B cell (primary cell): ENCODE measurements around the gene MUC6. TPM values are rescaled to one million over a fixed set of nuclear protein-coding genes. Genes with fewer than 3 reads are reported as not detected.

Experiments
- ATAC-seq: fragments of 200-7000 bp; cut with Tn5 transposase; one replicate; pipeline ENCODE4 v1.10.0; 2021; ENCODE audit warnings: low read depth, mild to moderate bottlenecking, moderate number of reproducible peaks, moderate library complexity
- CTCF ChIA-PET: fragments of 350-600 bp; sonication (Branson Sonifier 250); formaldehyde crosslinking; loops from one replicate; lab custom pipeline; 2021; ENCODE audit warnings: antibody characterized with exemption, inconsistent platforms; lab: Charles Lee
- POLR2A ChIA-PET: fragments of 350-600 bp; sonication (Branson Sonifier 250); formaldehyde crosslinking; loops from one replicate; lab custom pipeline; 2021; ENCODE audit warnings: antibody characterized with exemption; lab: Charles Lee
- DNase-seq: peaks from one replicate; pipeline ENCODE4 v3.0.0; 2013
- H2AFZ ChIP-seq: 2 replicates; pipeline ENCODE4 v1.6.1; 2012; ENCODE audit warnings: mild to moderate bottlenecking, low read depth, low read length; ENCODE audit not compliant: insufficient read depth, poor library complexity, severe bottlenecking
- H3K27ac ChIP-seq, 2 donors: 1 replicate in 1 of 2; 2 replicates in 1 of 2; pipeline ENCODE4 v1.5.1; 2012 to 2013; ENCODE audit warnings: low read length in 2 of 2, mild to moderate bottlenecking in 2 of 2, moderate library complexity in 1 of 2
- H3K27me3 ChIP-seq, 4 experiments: fragments of 200-600 bp in 1 of 4; sonication (generic) in 1 of 4; replicated peaks in 1 of 4; 1 replicate in 2 of 4; 2 replicates in 2 of 4; pipeline versions ENCODE4 v1.6.1 to v1.7.0; 2013 to 2016; ENCODE audit warnings: low read length in 3 of 4, mild to moderate bottlenecking in 2 of 4, mixed read lengths in 1 of 4, moderate library complexity in 1 of 4; ENCODE audit not compliant: insufficient read depth in 4 of 4, control insufficient read depth in 3 of 4; ENCODE audit errors: control extremely low read depth in 1 of 4
- H3K36me3 ChIP-seq, 2 experiments: replicated peaks in 1 of 2; 1 replicate in 1 of 2; 2 replicates in 1 of 2; pipeline versions ENCODE4 v1.6.1 to v1.7.1; 2013; ENCODE audit warnings: low read length in 1 of 2; ENCODE audit not compliant: insufficient read depth in 2 of 2, control insufficient read depth in 1 of 2; ENCODE audit errors: control extremely low read depth in 1 of 2, extremely low read depth in 1 of 2
- H3K4me1 ChIP-seq, 2 donors: fragments of 200-600 bp in 1 of 2; sonication (generic) in 1 of 2; 1 replicate in 1 of 2; 2 replicates in 1 of 2; pipeline versions ENCODE4 v1.5.1 to v1.6.1; 2013 to 2017; ENCODE audit warnings: low read length in 2 of 2; ENCODE audit not compliant: control insufficient read depth in 2 of 2, insufficient read depth in 2 of 2
- H3K4me2 ChIP-seq: replicated peaks from 2 replicates; pipeline ENCODE3; 2012; ENCODE audit warnings: mild to moderate bottlenecking, low read depth, low read length; ENCODE audit not compliant: poor library complexity, severe bottlenecking
- H3K4me3 ChIP-seq, 5 experiments: fragments of 200-600 bp in 1 of 5; sonication (generic) in 1 of 5; 1 replicate in 3 of 5; 2 replicates in 2 of 5; pipeline versions ENCODE4 v1.5.1 to v1.7.0; 2011 to 2016; ENCODE audit warnings: low read length in 4 of 5, mild to moderate bottlenecking in 4 of 5, low read depth in 2 of 5, control low read depth in 1 of 5, moderate library complexity in 1 of 5; ENCODE audit not compliant: insufficient read depth in 1 of 5; ENCODE audit errors: control extremely low read depth in 1 of 5, extremely low read depth in 1 of 5
- H3K79me2 ChIP-seq: fragments of 200-600 bp; sonication (generic); one replicate; pipeline ENCODE4 v1.6.0; 2016; ENCODE audit warnings: low read length; ENCODE audit not compliant: control insufficient read depth, insufficient read depth
- H3K9ac ChIP-seq: fragments of 200-600 bp; sonication (generic); 2 replicates; pipeline ENCODE4 v1.6.1; 2017; ENCODE audit warnings: mild to moderate bottlenecking, low read length, moderate library complexity
- H3K9me3 ChIP-seq, 3 donors: one replicate each; pipeline versions ENCODE4 v1.6.1 to v1.7.1; 2013; ENCODE audit warnings: low read length in 2 of 3; ENCODE audit not compliant: control insufficient read depth in 2 of 3, insufficient read depth in 1 of 3; ENCODE audit errors: control extremely low read depth in 1 of 3
- H4K20me1 ChIP-seq: 2 replicates; pipeline ENCODE4 v1.6.0; 2012; ENCODE audit warnings: mild to moderate bottlenecking, low read length; ENCODE audit not compliant: insufficient read depth, control insufficient read depth, poor library complexity, severe bottlenecking
- H3K27ac Mint-ChIP-seq: one replicate; pipeline ENCODE4 v1.8.0; 2021; ENCODE audit warnings: mixed read lengths
- H3K27me3 Mint-ChIP-seq: one replicate; pipeline ENCODE4 v1.8.0; 2021; ENCODE audit warnings: mixed read lengths
- H3K4me1 Mint-ChIP-seq: one replicate; pipeline ENCODE4 v1.8.0; 2021; ENCODE audit warnings: mixed read lengths
- H3K4me3 Mint-ChIP-seq: one replicate; pipeline ENCODE4 v1.8.0; 2021; ENCODE audit warnings: mixed read lengths
- H3K9me3 Mint-ChIP-seq: one replicate; pipeline ENCODE4 v1.8.0; 2022; ENCODE audit warnings: mixed read lengths; ENCODE audit not compliant: insufficient read depth
- EZH2 ChIP-seq: IDR thresholded peaks from 2 replicates; pipeline ENCODE4 v1.6.1; 2012; ENCODE audit warnings: borderline replicate concordance, low read depth, mild to moderate bottlenecking, moderate library complexity, low read length; ENCODE audit not compliant: insufficient read depth, poor library complexity, severe bottlenecking
- WGBS: methylation state at CpG from one replicate; pipeline ENCODE4 v1.1.5; 2013; ENCODE audit warnings: missing lambda C conversion rate; ENCODE audit not compliant: insufficient coverage; 5-methylcytosine and 5-hydroxymethylcytosine counted together
- intact Hi-C: fragments of 100-400 bp; cut with micrococcal nuclease; formaldehyde crosslinking; loops from one replicate; pipeline ENCODE4 v1.10.0; 2022
- polyA plus RNA-seq: library from polyadenylated mRNA; depleted of rRNA; stranded (reverse); fragments of >200 nt; gene quantifications from 2 replicates; pipeline ENCODE4 v1.2.3, GENCODE V29; 2012
- total RNA-seq, 2 donors: library from RNA; stranded (reverse); fragments of 120-200 nt in 1 of 2; gene quantifications; 1 replicate in 1 of 2; 2 replicates in 1 of 2; pipeline versions ENCODE4 v1.2.3 to v1.2.4, GENCODE V29; 2013 to 2022
- TF ChIP-seq, protein P1 (sequence below): fragments of 200-600 bp; IDR thresholded peaks from one replicate; pipeline ENCODE4 v1.8.0; 2022; ENCODE audit warnings: antibody characterized with exemption, mild to moderate bottlenecking

MUC6 gene
- total and polyA plus RNA-seq, 2 donors (not counting 1 experiment from before 2014, with no cell fraction given), result not detected

DNA sequence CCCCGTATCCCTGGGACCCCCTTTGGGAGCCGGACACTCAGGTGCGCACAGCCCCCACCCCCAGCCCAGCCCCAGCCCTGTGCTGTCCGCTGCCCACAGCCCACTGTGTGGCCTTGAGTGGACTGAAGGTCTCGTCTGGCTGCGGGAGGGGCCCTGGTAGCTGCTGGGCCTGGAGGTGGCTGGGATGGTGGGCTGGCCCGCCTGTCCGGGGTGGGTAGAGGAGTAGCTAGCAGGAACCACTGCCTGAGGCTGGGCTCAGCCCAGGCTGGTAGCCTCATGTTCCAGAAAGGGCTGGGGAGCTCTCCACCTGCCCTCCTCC lies 4.6 kb upstream of the MUC6 start:
- Histone ChIP-seq H3K4me3 (no peak overlapping the region), H3K4me2 (no peak overlapping the region), H3K4me1 (no peaks in the 10 kb centered on the region), H3K9ac (no peak overlapping the region), H3K9me3 (no peaks in the 10 kb centered on the region), H3K27ac (no peak overlapping the region), H3K79me2 (no peaks in the 10 kb centered on the region), H3K36me3 (no peaks in the 10 kb centered on the region), H3K27me3 (no peaks in the 10 kb centered on the region), H4K20me1 (no peaks in the 10 kb centered on the region), H2AFZ (no peak overlapping the region)
- intact Hi-C loops, result no loop called here
- Mint-ChIP-seq H3K9me3 (no peaks in the 10 kb centered on the region), H3K27ac (no peak overlapping the region), H3K4me3 (no peak overlapping the region), H3K27me3 (peaks cover 3% of the 10 kb centered on the region), H3K4me1 (no peaks in the 10 kb centered on the region)
- POLR2A ChIA-PET, result no interaction called here
- TF ChIP-seq, protein P1, sequence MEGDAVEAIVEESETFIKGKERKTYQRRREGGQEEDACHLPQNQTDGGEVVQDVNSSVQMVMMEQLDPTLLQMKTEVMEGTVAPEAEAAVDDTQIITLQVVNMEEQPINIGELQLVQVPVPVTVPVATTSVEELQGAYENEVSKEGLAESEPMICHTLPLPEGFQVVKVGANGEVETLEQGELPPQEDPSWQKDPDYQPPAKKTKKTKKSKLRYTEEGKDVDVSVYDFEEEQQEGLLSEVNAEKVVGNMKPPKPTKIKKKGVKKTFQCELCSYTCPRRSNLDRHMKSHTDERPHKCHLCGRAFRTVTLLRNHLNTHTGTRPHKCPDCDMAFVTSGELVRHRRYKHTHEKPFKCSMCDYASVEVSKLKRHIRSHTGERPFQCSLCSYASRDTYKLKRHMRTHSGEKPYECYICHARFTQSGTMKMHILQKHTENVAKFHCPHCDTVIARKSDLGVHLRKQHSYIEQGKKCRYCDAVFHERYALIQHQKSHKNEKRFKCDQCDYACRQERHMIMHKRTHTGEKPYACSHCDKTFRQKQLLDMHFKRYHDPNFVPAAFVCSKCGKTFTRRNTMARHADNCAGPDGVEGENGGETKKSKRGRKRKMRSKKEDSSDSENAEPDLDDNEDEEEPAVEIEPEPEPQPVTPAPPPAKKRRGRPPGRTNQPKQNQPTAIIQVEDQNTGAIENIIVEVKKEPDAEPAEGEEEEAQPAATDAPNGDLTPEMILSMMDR, result no peak
- no peak for TF ChIP-seq EZH2
- CTCF ChIA-PET, result no interaction called here
- ATAC-seq, result no peak
- 80% methylated on average over 8 of the region's 8 CpGs for WGBS
- DNase-seq, result no peak

DNA sequence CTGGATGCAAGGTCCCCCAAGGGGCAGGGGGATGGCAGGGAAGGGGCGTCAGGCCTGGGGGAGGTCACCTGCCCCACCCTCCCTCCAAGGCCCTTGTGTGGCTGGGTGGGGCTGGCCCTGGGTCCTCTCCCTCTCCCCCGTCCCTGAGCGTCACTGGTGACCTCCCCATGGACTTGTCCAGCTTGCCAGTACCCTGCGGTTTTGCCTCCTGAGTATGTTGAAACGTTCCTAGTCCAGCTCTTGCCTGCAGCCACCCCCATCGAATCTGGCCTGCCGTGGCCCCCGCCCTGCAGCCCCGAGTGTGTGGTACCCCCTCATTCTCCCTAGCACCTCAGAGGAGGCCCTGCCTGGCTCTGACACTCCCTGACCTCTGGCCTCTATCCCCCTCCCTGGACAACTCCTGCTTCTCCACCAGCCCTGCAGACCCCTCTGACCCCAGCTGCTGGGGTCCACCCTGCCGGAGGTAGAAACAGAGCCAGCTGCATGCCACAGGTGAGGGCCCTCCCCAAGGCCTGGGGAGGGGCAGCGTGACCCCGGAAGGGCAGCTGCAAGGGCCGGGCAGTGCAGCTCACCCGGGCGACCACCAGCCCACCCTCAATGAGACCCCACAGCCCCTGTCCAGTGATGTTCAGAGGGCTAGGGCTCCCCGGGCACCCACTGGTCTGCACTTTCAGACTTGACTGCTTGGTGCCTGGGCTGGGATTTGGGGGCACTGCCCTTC lies 4.1 kb upstream of the MUC6 start:
- ChIA-PET CTCF (no interaction called here), POLR2A (no interaction called here)
- no peak overlapping the region for H2AFZ ChIP-seq
- H3K9me3 Mint-ChIP-seq, result no peaks in the 10 kb centered on the region
- DNase-seq (no peak), ATAC-seq (no peak)
- no peaks in the 10 kb centered on the region for H3K9me3 ChIP-seq
- no peak overlapping the region for H3K27ac ChIP-seq
- H3K9ac ChIP-seq, result no peak overlapping the region
- H4K20me1 ChIP-seq, result no peaks in the 10 kb centered on the region
- TF ChIP-seq, protein P1, result no peak
- TF ChIP-seq EZH2, result no peak
- intact Hi-C loops, result no loop called here
- H3K36me3 ChIP-seq, result no peaks in the 10 kb centered on the region
- no peaks in the 10 kb centered on the region for H3K27me3 ChIP-seq
- no peak overlapping the region for H3K27ac Mint-ChIP-seq
- H3K4me3 Mint-ChIP-seq, result no peak overlapping the region
- H3K4me1 ChIP-seq, result no peaks in the 10 kb centered on the region
- no peaks in the 10 kb centered on the region for H3K4me1 Mint-ChIP-seq
- no peak overlapping the region for H3K4me2 ChIP-seq
- H3K27me3 Mint-ChIP-seq, result peaks cover 3% of the 10 kb centered on the region
- H3K79me2 ChIP-seq, result no peaks in the 10 kb centered on the region
- 88% methylated on average over 13 of the region's 16 CpGs for WGBS
- no peak overlapping the region for H3K4me3 ChIP-seq
